DMS 273 treated with DMSO at 0.1 percent for 48 hours (cell line): ENCODE data around the gene TACO1.
A peak's percentile ranks its signal among the peaks of the same experiment; 100 is the strongest.

Experiments
- DNase-seq: peaks from one replicate; lab custom pipeline; 2025; lab: John Stamatoyannopoulos, UW

The TACO1 gene

DNA sequence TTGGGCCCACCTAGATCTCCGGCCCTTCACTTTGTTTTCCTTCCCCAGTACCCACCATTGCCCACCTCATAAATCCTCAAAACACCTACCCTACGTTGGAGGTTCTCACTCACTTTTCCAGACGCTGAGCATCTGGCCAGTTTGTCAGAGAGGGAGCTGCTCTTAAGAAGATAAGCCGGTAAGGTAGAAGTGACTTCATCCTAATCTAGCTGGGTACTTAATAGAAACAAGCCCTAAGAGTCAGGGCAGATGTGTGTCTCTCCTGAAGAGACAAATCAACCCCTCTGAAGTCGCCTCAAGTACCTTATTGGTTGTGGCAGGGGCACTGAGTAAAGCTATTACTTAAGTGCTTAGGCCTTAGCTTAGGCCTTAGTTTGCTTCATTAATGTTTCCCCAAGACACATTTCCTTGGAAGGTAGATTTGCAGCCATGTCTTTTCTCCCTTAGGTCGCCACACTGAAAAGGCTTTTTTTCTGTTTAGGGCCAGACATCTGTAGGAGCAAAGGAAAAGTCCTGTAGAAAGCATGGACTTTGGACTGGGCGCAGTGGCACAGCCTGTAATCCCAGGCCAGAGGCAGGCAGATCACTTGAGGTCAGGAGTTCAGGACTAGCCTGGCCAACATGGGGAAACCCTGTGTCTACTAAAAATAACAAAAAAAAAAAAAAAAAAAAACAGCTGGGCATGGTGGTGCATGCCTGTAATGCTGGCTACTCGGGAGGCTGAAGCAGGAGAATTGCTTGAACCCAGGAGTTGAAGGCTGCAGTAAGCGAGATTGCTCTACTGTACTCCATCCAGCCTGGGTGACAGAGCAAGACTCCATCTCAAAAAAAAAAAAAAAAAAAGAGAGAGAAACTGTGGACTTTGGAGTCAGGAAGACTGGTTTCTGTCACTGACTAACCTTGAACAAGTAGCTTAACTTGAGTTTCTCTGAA, 1.0 kb downstream of the TACO1 start:
- DNase-seq: no peak

DNA sequence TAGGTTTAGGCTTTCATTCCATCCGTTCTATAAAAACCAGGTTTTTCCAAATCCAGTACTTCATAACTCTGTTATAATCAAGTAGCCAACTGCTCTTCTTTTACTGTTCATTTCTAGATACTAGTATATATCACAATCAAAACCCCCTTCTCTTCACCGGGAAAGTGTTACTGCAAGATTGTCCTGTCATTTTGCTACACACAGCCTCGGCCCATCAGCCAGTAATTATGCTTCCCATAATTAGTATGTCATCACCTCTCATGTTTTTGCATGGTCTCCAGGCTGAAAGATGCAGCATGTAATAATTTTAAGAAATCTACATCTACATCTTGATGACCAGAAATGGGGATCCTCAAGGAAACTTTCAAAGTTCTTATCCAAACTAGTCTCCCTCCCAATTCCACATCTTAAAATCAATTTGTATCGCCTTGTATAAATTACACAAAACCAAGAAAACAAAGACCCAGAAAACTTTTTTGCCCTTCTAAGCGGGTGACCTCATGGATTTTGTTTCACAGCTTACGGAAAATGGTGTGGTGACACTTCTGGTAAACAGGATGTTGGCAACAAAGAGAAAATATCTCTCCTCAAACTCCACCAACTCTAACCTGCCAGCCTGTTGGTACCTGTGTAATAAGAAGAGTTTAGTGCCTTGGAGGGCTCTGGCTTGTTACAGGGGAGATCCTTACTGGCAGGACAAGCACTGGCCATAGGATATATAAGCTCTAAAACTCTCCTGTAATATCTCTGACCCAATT, 9.3 kb downstream of the TACO1 start:
- DNase-seq: no peak

GRCh38 chr17:63610854-63611253, 10.2 kb downstream of the TACO1 start:
- DNase-seq: no peak

DNA sequence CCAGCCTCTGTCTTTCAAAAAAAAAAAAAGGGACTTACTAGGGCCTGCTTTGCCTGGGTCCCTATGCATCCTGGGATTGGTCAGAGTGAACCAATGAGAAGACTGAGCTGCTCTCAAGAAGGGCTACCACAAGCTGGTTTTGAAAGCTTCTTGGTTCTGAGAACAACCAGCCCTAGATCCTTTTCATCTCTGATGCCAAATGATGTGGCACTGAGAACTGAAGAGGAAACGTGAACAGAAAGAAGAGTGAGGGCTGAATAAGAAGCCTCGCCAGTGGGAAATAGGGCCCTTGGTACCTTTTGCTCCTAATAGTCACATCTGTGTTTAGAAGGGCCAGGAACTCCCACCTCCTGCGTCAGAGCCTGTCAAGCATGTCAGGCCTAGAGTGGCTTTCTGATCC, 10.7 kb downstream of the TACO1 start:
- no peak for DNase-seq

- DNase-seq: no peak
Observed at GRCh38 chr17:63613663-63614062, 13.0 kb downstream of the TACO1 start.

GRCh38 chr17:63621229-63621683, 20.6 kb downstream of the TACO1 start:
- peak; percentile 48 for DNase-seq

- DNase-seq: peak; percentile 100
Observed at GRCh38 chr17:63621684-63622573, 21.2 kb downstream of the TACO1 start, which contains the start of gene MAP3K3. Gene MAP3K3, plus strand, starts transcription at chr17:63622417. Its CDS starts 343 bp downstream, at chr17:63622760.

- DNase-seq: peak; percentile 18
Observed at GRCh38 chr17:63622574-63623390, 22.1 kb downstream of the TACO1 start.

DNA sequence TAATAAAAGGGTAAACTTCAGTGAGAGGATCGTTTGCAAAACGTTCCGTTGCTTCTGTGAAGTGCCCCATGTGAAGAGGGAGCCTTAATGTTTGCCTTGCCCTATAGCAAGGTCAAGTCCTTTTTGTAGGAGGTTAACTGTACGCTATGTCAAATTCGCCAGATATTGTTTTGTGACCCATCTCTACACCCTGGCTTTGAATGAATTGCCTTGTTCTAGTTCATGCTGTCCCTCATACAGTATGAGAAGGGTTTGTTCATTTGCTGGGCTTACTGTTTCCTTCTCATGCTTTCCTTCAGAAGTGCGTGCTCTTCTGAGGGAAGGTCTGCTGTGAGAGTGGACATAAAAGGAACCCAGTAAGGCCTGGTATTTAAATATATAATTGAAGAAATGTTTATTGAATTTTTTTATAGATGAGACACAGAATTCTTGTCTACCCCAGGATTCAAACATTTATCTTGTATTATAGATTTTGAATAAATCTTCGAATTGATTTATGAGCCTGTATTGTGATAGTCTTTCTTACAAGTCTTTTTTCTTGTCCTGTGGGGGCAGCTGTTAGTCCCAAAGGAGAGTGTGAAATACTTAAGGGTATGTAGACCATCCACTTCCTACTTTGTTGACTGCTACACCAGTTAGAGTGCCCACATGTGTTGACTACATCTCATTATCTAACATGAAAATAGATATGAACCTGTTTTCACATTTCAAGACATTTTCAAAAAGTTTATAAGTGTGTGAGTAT, 23.3 kb downstream of the TACO1 start:
- no peak for DNase-seq

GRCh38 chr17:63624531-63624880, 23.8 kb downstream of the TACO1 start:
- no peak for DNase-seq

- DNase-seq: no peak
Observed at GRCh38 chr17:63626551-63627180, 26.0 kb downstream of the TACO1 start.

DNA sequence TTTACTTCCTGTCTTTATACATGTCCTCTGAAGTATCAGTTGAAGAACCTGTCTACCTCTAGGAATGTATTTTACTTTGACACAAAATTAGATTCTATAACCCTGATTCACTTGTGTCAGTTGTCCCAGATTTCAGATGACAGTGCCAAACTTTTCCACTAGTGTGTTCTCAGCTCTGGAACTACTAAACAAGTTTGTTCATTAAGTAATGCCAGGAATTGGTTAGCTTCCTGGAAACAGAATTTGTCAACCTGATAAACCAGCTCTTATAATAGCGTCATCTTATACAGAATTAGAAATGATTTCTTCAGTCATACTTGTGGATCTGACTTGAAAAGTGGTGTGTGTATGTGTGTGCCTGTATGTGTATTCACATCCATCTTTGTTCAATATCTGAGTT, 28.9 kb downstream of the TACO1 start:
- no peak for DNase-seq

- DNase-seq: no peak
Observed at GRCh38 chr17:63631062-63631461, 30.4 kb downstream of the TACO1 start.

DNA sequence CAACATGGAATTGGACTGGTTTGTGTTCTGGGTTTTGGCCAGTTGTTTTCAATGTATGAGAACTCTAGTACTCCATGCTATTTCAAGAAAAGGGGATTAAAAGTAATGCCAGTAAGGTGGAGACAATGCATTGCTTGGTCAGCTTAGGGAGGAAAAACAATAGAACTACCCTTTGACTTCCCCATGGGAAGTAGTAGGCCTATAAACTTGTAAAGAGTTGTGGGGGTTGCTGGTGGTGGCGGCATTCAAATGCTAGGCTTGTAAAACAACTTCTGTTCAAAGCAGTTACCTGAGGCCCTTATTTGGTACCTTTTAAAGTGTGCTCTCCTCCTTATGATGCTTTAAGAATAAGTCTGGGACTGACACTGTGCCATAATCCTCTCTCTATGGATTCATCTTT, 30.9 kb downstream of the TACO1 start:
- no peak for DNase-seq

GRCh38 chr17:63633742-63634141, 33.0 kb downstream of the TACO1 start:
- no peak for DNase-seq

DNA sequence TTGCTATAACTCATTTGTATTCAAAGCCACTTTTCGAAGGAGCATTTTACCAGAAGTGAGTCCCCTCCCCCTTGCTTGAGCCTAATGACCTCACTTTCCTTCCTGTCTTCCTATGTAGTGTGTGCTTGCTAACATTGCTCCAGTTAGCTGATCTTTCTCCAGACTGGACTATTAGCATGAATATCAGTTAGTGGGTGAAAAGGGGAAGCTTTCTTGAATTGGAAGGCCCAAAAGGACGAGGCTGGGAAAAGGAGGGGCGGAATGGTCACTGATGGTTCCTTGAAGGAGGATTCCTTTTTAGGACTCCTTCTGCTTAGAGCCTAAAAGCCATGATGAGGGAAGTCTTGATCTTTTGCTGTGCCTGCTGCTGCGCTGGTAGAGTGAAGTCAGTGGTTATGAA, 33.5 kb downstream of the TACO1 start:
- DNase-seq: no peak

DNA sequence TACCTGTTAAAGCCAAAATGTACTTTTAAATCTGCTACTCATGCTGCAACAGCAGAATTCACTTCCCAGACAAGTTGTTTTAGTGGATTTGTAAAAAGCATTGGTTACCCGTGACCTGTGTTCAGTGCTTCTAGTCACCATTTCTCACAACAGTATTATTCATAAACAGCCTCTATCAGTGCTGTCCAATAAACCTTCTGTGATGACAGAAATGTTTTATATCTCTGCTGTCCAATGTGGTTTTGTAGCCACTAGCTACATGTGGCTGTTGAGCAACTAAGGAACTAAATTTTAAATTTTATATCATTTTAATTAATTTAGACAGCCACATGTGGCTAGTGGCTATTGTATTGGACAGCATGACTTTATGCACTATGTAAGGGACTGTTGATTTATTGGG, 34.1 kb downstream of the TACO1 start:
- no peak for DNase-seq

- no peak for DNase-seq
Observed at GRCh38 chr17:63635290-63635689, 34.6 kb downstream of the TACO1 start.

DNA sequence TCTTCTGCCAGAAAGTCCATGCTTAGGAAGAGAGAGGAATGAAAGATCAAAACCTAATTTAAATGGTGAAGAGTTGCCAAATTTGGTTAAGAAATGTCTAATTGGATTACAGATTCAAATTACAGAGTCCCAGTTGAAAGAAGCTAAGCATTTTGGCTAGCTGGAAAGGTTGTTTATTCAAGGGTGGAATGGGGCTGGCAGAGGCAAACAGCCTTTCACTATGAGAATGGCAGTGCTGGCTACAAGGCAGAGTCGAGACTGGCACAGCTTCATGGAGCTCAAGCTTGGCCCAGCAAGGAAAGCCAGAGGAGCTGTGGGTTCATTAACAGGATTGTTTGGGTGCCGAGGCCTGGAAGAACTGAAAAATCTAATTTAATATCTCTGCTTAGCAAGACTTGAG, 35.1 kb downstream of the TACO1 start:
- no peak for DNase-seq

- no peak for DNase-seq
Observed at GRCh38 chr17:63639125-63639524, 38.4 kb downstream of the TACO1 start.
